WI38 (cell line): ENCODE results near the gene ACIN1.

ENCODE experiments used
- H3K4me3 ChIP-seq: 2 replicates; pipeline ENCODE4 v1.5.1; 2011; ENCODE audit warnings: low read depth, mild to moderate bottlenecking, control low read depth, low read length
- CTCF ChIP-seq: IDR thresholded peaks from 2 replicates; pipeline ENCODE4 v1.5.1; 2012; ENCODE audit warnings: low read depth, mild to moderate bottlenecking, control low read depth, low read length

Gene ACIN1

DNA sequence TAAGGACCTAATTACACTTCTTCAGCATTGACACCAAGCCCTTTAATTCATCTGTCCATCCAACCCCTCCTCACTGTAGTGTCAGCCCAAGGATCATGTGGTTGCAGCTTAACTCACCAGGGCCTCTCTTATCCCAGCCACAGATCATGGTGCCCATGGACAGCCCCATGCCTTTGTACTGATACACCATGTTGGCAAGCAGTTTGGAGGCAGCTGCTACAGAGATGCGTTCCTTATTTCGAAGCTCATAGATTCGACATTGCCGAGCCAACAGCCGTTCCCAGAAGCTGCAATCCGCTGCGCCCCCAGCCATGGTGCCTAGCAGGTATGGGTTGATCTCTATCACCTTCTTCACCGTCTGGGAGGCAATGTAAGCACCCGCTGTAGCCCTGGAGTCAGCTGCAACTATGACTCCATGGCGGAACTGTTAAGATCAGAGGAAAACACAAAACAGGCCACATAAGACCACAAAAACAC lies 61.6 kb downstream of the ACIN1 start:
- no peak for TF ChIP-seq CTCF
- peak overlapping the region; percentile 93 for H3K4me3 ChIP-seq

DNA sequence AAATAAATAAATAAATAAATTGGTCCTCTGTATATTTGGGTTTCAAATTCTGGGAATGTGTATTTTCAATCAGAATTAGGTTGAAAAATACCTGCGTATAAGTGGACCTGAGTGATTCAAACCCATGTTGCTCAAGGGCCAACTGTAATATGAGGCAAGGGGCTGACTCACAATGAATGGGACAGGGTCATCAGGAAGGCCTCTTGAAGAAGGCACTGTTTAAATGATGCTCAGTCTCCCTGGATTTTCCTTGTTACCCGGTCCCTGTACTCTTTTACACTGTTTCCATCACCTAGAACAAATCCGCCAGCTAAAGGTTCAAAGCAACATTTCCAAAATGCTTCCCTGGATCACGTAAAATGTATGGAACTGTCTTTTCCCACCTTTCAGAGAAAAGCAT lies 64.0 kb downstream of the ACIN1 start:
- H3K4me3 ChIP-seq = no peak overlapping the region
- TF ChIP-seq CTCF = no peak

DNA sequence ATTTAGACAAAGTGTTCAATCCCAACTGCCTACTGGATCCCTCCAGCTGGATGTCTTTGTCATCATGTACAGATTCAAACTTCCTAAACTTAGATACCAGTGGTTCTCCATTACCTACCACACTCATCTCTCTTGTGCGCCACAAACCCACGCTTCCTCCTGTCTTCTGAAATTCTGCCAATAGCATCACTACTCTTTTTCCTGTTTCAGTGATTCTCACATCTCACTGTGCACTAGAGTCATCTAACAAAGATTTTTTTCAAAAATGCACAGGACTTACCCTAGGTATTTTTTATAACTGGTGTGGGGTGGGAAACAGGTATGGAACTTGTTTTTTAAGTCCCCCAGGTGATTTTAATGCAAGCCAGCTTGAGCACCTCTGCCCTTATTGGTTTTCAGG lies 66.1 kb downstream of the ACIN1 start:
- TF ChIP-seq CTCF = no peak
- H3K4me3 ChIP-seq = no peak overlapping the region

GRCh38 chr14:23025151-23025814 lies 69.7 kb downstream of the ACIN1 start:
- no peak for TF ChIP-seq CTCF
- no peak overlapping the region for H3K4me3 ChIP-seq

DNA sequence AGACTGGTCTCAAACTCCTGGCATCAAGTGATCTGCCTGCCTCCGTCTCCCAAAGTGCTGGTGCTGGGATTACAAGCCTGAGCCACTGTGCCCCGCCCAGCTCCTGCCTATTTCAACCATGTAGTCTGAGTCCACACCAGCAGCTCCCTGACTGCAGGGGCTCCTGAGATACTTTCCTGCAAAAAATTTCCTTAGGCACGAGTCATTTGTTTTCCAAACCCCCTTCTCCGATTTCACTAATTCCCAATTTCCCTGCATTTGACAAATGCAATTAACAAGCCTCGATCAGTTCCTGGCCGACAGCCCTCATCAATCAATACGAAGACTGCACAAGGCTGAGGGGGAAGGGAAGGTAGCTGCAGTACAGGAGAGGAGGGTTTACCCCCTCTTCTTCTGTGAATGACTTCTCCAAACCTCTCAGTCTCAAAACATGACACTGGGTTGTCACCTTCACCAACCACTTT lies 70.3 kb downstream of the ACIN1 start:
- no peak overlapping the region for H3K4me3 ChIP-seq
- TF ChIP-seq CTCF = no peak

GRCh38 chr14:23023795-23024152 lies 71.2 kb downstream of the ACIN1 start:
- no peak overlapping the region for H3K4me3 ChIP-seq
- no peak for TF ChIP-seq CTCF

DNA sequence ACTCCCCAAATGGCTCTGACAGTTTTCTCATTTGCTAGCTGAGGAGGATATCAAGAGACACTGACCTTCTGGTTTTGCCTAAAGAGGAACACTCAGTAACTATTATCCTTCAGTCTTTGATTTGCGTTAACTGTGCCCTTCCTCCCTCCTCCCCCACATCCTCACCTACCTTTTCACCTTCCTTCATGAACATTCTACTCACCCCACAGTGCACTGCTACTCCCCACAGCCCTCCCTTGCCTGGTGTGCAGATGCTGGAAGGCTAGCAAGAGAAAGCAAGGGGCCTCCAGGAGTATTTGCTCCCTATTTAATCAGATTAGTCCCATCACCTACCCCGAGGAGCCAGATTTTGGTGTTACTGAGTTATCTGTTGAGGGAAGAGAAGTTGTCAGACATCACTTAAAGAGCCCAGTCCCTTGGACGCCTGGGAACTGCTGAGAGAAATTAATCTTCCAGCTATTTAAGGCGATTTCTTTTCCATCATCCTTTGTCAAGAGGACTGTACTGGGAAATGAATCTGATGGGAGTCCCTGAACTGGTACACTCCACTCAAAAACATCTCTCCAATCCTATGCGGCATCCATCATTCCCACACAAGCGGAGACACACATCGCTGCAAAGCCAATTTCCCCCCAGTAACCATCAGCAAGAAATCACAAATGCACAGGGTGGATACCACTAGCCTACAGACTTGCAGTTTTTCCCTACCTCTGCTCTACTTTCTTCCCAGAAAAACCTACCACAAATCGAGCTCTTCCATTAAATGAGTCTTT lies 71.7 kb downstream of the ACIN1 start:
- H3K4me3 ChIP-seq = no peak overlapping the region
- TF ChIP-seq CTCF = no peak
